Liver (tissue), 9 donors: ENCODE data around the gene TUBB3. TPM values are rescaled to one million over a fixed set of nuclear protein-coding genes. Genes with fewer than 3 reads are reported as not detected.
A peak's percentile ranks its signal among the peaks of the same experiment; 100 is the strongest.

Experiments used
- DNase-seq: peaks from one replicate; pipeline ENCODE4 v3.0.0-alpha.2; 2017; ENCODE audit warnings: low spot score
- H3K27ac ChIP-seq, 2 donors: one replicate each; pipeline ENCODE4 v1.7.0; 2013; ENCODE audit warnings: inconsistent platforms in 2 of 2, low read length in 2 of 2, control low read depth in 1 of 2, low read depth in 1 of 2, mild to moderate bottlenecking in 1 of 2
- H3K27me3 ChIP-seq, 4 donors: one replicate each; pipeline versions ENCODE4 v1.6.1 to v1.7.0; 2013; ENCODE audit warnings: low read length in 3 of 4, inconsistent platforms in 1 of 4, mild to moderate bottlenecking in 1 of 4, moderate library complexity in 1 of 4; ENCODE audit not compliant: control insufficient read depth in 4 of 4, insufficient read depth in 4 of 4
- H3K36me3 ChIP-seq, 4 donors: one replicate each; pipeline versions ENCODE4 v1.6.1 to v1.7.0; 2013; ENCODE audit warnings: low read length in 3 of 4, mild to moderate bottlenecking in 3 of 4, low read depth in 1 of 4, moderate library complexity in 1 of 4; ENCODE audit not compliant: control insufficient read depth in 4 of 4, insufficient read depth in 3 of 4
- H3K4me1 ChIP-seq, 4 donors: one replicate each; pipeline versions ENCODE4 v1.6.1 to v1.7.0; 2013; ENCODE audit warnings: low read length in 3 of 4, mild to moderate bottlenecking in 3 of 4, moderate library complexity in 1 of 4; ENCODE audit not compliant: control insufficient read depth in 4 of 4, insufficient read depth in 4 of 4
- H3K4me3 ChIP-seq, 3 donors: one replicate each; pipeline versions ENCODE4 v1.6.1 to v1.7.0; 2013; ENCODE audit warnings: low read length in 3 of 3, control low read depth in 1 of 3, low read depth in 1 of 3, mild to moderate bottlenecking in 1 of 3
- H3K9ac ChIP-seq, 2 donors: one replicate each; pipeline ENCODE4 v1.7.0; 2013; ENCODE audit warnings: low read length in 2 of 2, mild to moderate bottlenecking in 2 of 2, moderate library complexity in 2 of 2, control low read depth in 1 of 2, low read depth in 1 of 2
- H3K9me3 ChIP-seq, 4 donors: one replicate each; pipeline versions ENCODE4 v1.6.1 to v1.7.0; 2013; ENCODE audit warnings: low read length in 3 of 4; ENCODE audit not compliant: control insufficient read depth in 4 of 4
- FOXA1 ChIP-seq: IDR thresholded peaks from 2 replicates; pipeline ENCODE4 v1.6.1; 2016; ENCODE audit warnings: antibody characterized with exemption
- FOXA2 ChIP-seq: IDR thresholded peaks from 2 replicates; pipeline ENCODE4 v1.6.1; 2016; ENCODE audit warnings: antibody characterized with exemption
- HNF4G ChIP-seq: IDR thresholded peaks from 2 replicates; pipeline ENCODE4 v1.6.1; 2016; ENCODE audit warnings: antibody characterized with exemption
- JUND ChIP-seq, 2 donors: IDR thresholded peaks; 2 replicates each; pipeline ENCODE4 v1.6.1; 2016; ENCODE audit warnings: antibody characterized with exemption in 2 of 2
- NR2F2 ChIP-seq: IDR thresholded peaks from 2 replicates; pipeline ENCODE4 v1.6.1; 2016; ENCODE audit warnings: antibody characterized with exemption
- RAD21 ChIP-seq, 2 donors: IDR thresholded peaks; 2 replicates each; pipeline ENCODE4 v1.6.1; 2016; ENCODE audit warnings: antibody characterized with exemption in 2 of 2, mild to moderate bottlenecking in 2 of 2
- RXRA ChIP-seq, 2 donors: IDR thresholded peaks; 2 replicates each; pipeline ENCODE4 v1.6.1; 2017 to 2018; ENCODE audit warnings: antibody characterized with exemption in 2 of 2, mild to moderate bottlenecking in 1 of 2
- TAF1 ChIP-seq: conservative IDR thresholded peaks from 2 replicates; pipeline ENCODE4 v1.6.1; 2016; ENCODE audit warnings: antibody characterized with exemption, mild to moderate bottlenecking
- YY1 ChIP-seq: IDR thresholded peaks from 2 replicates; pipeline ENCODE4 v1.6.1; 2016; ENCODE audit warnings: antibody characterized with exemption, mild to moderate bottlenecking
- WGBS: extraction: QIAGEN DNeasy Blood & Tissue Kit; methylation state at CpG from one replicate; pipeline ENCODE4 v1.1.7; 2013; 5-methylcytosine and 5-hydroxymethylcytosine counted together
- polyA plus RNA-seq, 2 donors: library from polyadenylated mRNA; stranded (reverse) in 1 of 2; unstranded in 1 of 2; fragments of 200-250 nt in 1 of 2; fragments of >200 nt in 1 of 2; fragmentation: Nextera tagmentation in 1 of 2; extraction: Ambion mirVana in 1 of 2; gene quantifications; one replicate each; pipeline versions ENCODE4 v1.2.1 to v1.2.3, GENCODE V29; 2013 to 2015
- total RNA-seq, 2 donors: library from RNA; depleted of rRNA; stranded (reverse); fragments of >200 nt; gene quantifications; one replicate each; pipeline ENCODE4 v1.2.3, GENCODE V29; 2014
- TF ChIP-seq, protein P1 (sequence below): IDR thresholded peaks from 2 replicates; pipeline ENCODE4 v1.6.1; 2016; ENCODE audit warnings: antibody characterized with exemption
- TF ChIP-seq, protein P2 (sequence below): fragments of 150-350 bp; IDR thresholded peaks from 2 replicates; pipeline ENCODE4 v1.5.1; 2017; ENCODE audit warnings: improper control_type of control experiment, low read depth, low read length; ENCODE audit not compliant: missing input control
- TF ChIP-seq, protein P3 (sequence below): IDR thresholded peaks from 2 replicates; pipeline ENCODE4 v1.6.1; 2016; ENCODE audit warnings: antibody characterized with exemption, mild to moderate bottlenecking
- TF ChIP-seq, protein P4 (sequence below): IDR thresholded peaks from 2 replicates; pipeline ENCODE4 v1.6.1; 2016; ENCODE audit warnings: antibody characterized with exemption
- donor health status: healthy.
- donor health status: healthy.
- donor health status: healthy.
- donor health status: healthy.
- donor health status: healthy.

Gene TUBB3
- total and polyA plus RNA-seq, 4 donors = 0.17 to 0.89 (median 0.25) TPM; not detected in 1

DNA sequence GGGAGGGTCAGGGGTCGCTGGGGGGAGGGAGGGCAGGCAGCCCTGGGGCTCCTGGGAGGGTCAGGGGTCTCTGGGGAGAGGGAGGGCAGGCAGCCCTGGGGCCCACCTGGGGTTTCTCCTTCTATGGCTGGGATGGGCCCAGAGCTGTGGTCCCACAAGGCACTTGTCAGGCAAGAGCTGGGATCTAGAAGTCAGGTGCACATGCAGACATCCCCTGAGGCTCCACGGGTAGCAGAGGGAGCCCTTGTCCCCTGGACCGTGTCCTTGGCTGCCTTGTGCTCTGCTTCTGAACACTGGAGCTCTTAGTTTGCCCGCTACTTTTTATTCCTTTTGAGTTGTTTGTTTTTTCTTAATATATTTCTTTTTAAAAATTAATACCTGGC lies 1.8 kb downstream of the TUBB3 start:
- Histone ChIP-seq H3K27me3 (peaks cover 0 to 3% (median 1%) of the 10 kb centered on the region in 4 donors), H3K9ac (no peak overlapping the region), H3K4me3 (no peak overlapping the region), H3K9me3 (no peaks in the 10 kb centered on the region), H3K4me1 (peaks cover 0 to 19% (median 14%) of the 10 kb centered on the region in 4 donors), H3K36me3 (no peaks in the 10 kb centered on the region), H3K27ac (no peak overlapping the region)
- WGBS = 20% methylated on average over 4 of the region's 4 CpGs
- DNase-seq = no peak
- no peak for TF ChIP-seq FOXA1
- TF ChIP-seq HNF4G = no peak
- TF ChIP-seq, protein P1, sequence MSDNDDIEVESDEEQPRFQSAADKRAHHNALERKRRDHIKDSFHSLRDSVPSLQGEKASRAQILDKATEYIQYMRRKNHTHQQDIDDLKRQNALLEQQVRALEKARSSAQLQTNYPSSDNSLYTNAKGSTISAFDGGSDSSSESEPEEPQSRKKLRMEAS = no peak
- no peak for TF ChIP-seq JUND (IDR thresholded peaks at IDR 0.05)
- no peak for TF ChIP-seq TAF1

DNA sequence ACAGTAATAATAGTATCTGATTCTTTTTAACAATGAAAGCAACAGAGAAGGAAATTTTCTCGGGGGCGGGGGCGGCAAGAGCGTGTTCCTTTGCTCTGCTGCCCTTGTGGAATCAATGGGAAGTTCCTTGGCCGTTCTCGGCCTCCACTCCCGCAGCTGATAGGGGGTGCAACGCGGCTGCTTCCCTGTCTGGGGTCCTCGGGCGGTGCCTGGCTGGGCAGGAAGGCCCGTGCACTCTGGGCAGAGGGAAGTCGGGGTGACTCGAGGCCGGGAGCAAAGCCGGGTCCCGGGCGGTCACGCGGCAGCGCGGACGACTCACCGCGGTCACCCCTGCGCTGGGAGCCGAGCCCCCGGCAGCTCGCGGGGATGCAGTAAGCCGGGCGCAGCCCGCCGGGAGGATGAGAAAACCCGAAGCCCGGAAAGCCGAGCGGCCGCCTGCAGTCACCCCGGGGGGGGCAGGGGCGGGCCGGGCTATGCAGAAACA lies 2.5 kb downstream of the TUBB3 start:
- H3K36me3 ChIP-seq = no peaks in the 10 kb centered on the region
- no peaks in the 10 kb centered on the region for H3K9me3 ChIP-seq
- H3K4me3 ChIP-seq = peak overlapping the region in 1 of 3 donors; percentile 61
- 3% methylated on average over 42 of the region's 42 CpGs for WGBS
- no peak overlapping the region for H3K9ac ChIP-seq
- DNase-seq = no peak
- peaks cover 0 to 19% (median 14%) of the 10 kb centered on the region in 4 donors for H3K4me1 ChIP-seq
- H3K27ac ChIP-seq = no peak overlapping the region
- H3K27me3 ChIP-seq = peaks cover 0 to 2% (median under 1%) of the 10 kb centered on the region in 4 donors
- no peak for TF ChIP-seq NR2F2

DNA sequence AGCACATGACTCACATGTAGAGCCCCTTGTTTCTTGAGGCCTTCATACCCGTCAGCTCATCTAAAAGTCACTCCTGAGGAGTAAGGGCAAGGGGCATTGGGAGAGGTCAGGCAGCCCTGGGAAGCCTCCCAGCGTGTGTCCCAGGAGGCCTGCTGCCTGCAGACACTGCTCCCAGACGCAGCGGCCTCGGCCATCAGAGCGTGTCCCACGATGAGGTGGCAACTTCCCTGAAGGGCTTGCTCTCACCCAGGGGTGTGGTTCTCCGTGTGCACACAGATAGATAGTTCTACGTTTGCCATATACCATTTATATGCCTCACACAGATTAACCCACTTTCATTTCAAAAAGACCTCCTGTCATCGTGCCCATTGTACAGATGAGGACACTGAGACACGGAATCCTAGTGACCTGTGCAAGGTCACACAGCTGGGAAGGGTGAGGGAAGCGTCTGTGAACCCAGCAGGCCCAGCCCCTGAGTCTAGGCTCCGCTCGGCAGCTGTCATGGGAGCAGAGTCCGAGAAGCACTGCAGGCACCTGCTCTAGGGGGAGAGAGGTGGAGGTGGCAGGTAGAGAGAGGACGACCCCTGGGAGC lies 8.3 kb downstream of the TUBB3 start:
- Histone ChIP-seq H3K27me3 (peaks cover 0 to 2% (median 0%) of the 10 kb centered on the region in 4 donors), H3K36me3 (no peaks in the 10 kb centered on the region), H3K9me3 (no peaks in the 10 kb centered on the region), H3K4me3 (no peak overlapping the region), H3K9ac (no peak overlapping the region), H3K27ac (no peak overlapping the region), H3K4me1 (peaks cover 0 to 2% (median 2%) of the 10 kb centered on the region in 4 donors)
- TF ChIP-seq RAD21 (IDR thresholded peaks at IDR 0.05) (no peak), YY1 (no peak), TAF1 (no peak), JUND (IDR thresholded peaks at IDR 0.05) (no peak), FOXA2 (no peak), RXRA (IDR thresholded peaks at IDR 0.05) (no peak), NR2F2 (no peak)
- TF ChIP-seq, protein P2, sequence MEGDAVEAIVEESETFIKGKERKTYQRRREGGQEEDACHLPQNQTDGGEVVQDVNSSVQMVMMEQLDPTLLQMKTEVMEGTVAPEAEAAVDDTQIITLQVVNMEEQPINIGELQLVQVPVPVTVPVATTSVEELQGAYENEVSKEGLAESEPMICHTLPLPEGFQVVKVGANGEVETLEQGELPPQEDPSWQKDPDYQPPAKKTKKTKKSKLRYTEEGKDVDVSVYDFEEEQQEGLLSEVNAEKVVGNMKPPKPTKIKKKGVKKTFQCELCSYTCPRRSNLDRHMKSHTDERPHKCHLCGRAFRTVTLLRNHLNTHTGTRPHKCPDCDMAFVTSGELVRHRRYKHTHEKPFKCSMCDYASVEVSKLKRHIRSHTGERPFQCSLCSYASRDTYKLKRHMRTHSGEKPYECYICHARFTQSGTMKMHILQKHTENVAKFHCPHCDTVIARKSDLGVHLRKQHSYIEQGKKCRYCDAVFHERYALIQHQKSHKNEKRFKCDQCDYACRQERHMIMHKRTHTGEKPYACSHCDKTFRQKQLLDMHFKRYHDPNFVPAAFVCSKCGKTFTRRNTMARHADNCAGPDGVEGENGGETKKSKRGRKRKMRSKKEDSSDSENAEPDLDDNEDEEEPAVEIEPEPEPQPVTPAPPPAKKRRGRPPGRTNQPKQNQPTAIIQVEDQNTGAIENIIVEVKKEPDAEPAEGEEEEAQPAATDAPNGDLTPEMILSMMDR = no peak
- TF ChIP-seq, protein P1 = no peak
- TF ChIP-seq, protein P3, sequence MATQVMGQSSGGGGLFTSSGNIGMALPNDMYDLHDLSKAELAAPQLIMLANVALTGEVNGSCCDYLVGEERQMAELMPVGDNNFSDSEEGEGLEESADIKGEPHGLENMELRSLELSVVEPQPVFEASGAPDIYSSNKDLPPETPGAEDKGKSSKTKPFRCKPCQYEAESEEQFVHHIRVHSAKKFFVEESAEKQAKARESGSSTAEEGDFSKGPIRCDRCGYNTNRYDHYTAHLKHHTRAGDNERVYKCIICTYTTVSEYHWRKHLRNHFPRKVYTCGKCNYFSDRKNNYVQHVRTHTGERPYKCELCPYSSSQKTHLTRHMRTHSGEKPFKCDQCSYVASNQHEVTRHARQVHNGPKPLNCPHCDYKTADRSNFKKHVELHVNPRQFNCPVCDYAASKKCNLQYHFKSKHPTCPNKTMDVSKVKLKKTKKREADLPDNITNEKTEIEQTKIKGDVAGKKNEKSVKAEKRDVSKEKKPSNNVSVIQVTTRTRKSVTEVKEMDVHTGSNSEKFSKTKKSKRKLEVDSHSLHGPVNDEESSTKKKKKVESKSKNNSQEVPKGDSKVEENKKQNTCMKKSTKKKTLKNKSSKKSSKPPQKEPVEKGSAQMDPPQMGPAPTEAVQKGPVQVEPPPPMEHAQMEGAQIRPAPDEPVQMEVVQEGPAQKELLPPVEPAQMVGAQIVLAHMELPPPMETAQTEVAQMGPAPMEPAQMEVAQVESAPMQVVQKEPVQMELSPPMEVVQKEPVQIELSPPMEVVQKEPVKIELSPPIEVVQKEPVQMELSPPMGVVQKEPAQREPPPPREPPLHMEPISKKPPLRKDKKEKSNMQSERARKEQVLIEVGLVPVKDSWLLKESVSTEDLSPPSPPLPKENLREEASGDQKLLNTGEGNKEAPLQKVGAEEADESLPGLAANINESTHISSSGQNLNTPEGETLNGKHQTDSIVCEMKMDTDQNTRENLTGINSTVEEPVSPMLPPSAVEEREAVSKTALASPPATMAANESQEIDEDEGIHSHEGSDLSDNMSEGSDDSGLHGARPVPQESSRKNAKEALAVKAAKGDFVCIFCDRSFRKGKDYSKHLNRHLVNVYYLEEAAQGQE = no peak
- TF ChIP-seq, protein P4, sequence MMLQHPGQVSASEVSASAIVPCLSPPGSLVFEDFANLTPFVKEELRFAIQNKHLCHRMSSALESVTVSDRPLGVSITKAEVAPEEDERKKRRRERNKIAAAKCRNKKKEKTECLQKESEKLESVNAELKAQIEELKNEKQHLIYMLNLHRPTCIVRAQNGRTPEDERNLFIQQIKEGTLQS = no peak
- no peak for DNase-seq
- 83% methylated on average over 16 of the region's 16 CpGs for WGBS
